HG03442 (cell line): Measurements from ENCODE around the gene TNFRSF6B.
A peak's percentile ranks its signal among the peaks of the same experiment; 100 is the strongest.
"Not testable (repeated sequence)": the region's sequence is repeated elsewhere in the genome, so short reads cannot be mapped to it uniquely, and the experiment has no call there.

Experiments
- ATAC-seq: cut with Tn5 transposase; IDR thresholded peaks from one replicate; pipeline ENCODE4 v1.9.1; 2021; ENCODE audit warnings: mild to moderate bottlenecking, moderate library complexity; ENCODE audit not compliant: unreplicated experiment

TNFRSF6B gene, protein sequence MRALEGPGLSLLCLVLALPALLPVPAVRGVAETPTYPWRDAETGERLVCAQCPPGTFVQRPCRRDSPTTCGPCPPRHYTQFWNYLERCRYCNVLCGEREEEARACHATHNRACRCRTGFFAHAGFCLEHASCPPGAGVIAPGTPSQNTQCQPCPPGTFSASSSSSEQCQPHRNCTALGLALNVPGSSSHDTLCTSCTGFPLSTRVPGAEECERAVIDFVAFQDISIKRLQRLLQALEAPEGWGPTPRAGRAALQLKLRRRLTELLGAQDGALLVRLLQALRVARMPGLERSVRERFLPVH

DNA sequence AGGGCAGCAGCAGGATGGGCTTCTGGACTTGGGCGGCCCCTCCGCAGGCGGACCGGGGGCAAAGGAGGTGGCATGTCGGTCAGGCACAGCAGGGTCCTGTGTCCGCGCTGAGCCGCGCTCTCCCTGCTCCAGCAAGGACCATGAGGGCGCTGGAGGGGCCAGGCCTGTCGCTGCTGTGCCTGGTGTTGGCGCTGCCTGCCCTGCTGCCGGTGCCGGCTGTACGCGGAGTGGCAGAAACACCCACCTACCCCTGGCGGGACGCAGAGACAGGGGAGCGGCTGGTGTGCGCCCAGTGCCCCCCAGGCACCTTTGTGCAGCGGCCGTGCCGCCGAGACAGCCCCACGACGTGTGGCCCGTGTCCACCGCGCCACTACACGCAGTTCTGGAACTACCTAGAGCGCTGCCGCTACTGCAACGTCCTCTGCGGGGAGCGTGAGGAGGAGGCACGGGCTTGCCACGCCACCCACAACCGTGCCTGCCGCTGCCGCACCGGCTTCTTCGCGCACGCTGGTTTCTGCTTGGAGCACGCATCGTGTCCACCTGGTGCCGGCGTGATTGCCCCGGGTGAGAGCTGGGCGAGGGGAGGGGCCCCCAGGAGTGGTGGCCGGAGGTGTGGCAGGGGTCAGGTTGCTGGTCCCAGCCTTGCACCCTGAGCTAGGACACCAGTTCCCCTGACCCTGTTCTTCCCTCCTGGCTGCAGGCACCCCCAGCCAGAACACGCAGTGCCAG, at the start of gene TNFRSF6B:
TNFRSF6B (plus strand) TSS at position 25 of the 729 bp plus-strand sequence; CDS start at position 141, 116 bp downstream.
- no peak for ATAC-seq

DNA sequence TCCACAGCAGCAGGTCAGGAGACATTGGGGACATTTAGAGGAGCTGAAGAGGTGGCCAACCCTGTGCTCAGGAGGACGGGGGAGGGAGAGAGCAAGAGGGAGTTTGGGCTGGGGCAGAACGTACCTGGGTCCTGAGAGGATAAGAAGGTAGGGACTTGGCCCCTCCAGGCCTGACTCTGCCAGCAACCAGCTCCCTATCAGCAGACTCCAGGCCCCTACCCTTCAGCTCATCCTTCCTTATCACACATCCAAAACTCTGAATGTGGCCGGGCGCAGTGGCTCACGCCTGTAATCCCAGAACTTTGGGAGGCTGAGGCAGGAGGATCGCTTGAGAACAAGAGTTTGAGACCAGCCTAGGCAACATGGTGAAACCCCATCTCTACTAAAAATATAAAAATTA, 48.3 kb upstream of the TNFRSF6B start:
- no peak for ATAC-seq

DNA sequence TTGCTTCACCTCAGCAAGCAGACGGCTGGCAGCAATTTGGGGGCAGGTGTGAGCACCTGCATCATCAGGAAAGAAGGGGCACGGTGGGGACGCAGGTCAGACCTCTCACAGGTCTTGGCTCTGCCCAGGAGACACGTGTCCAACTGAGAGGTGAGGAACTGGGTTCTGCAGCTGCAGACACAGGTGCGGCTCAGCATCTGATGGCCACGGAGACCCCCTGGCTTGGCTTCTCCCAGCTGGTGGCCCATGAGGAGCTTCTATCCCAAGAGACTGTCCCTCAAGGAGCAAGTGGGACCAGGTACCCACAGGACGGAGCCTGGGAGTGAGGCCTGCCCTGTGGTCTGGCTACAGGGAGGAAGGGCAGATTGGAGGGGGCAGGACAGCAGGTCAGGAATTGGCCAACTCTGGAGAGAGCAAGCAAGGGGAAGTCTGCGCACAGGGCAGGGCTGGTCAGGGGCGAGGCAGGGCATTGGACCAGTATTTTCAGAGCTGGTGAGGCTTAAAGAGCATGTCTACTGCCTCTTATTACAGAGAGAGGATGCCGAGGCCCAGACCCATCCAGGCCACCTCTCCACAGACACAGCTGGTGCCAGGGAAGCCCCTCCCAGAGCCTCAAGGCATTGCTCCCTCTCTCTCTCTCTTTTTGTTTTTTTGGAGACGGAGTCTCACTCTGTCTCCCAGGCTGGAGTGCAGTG, 47.4 kb upstream of the TNFRSF6B start:
- no peak for ATAC-seq

DNA sequence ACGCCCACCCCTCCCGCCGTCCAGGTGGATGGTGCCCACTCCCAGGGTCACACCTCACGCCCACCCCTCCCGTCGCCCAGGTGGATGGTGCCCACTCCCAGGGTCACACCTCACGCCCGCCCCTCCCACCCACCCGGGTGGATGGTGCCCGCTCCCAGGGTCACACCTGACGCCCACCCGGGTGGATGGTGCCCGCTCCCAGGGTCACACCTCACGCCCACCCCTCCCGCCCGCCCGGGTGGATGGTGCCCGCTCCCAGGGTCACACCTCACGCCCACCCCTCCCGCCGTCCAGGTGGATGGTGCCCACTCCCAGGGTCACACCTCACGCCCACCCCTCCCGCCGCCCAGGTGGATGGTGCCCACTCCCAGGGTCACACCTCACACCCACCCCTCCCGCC, 46.0 kb upstream of the TNFRSF6B start:
- not testable (repeated sequence) for ATAC-seq

DNA sequence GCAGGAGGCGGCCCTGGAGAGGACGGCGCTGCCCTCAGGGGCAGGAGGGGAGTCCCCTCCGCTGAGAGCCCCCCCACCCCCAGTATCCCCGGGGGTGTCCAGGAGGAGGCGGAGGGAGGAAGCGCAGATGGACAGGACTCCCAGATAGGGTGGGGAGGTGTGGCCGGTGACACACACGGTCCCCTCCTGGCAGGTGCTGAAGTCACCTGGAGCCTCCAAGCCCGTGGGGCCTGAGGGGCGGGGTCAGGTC, 44.6 kb upstream of the TNFRSF6B start:
- no peak for ATAC-seq

DNA sequence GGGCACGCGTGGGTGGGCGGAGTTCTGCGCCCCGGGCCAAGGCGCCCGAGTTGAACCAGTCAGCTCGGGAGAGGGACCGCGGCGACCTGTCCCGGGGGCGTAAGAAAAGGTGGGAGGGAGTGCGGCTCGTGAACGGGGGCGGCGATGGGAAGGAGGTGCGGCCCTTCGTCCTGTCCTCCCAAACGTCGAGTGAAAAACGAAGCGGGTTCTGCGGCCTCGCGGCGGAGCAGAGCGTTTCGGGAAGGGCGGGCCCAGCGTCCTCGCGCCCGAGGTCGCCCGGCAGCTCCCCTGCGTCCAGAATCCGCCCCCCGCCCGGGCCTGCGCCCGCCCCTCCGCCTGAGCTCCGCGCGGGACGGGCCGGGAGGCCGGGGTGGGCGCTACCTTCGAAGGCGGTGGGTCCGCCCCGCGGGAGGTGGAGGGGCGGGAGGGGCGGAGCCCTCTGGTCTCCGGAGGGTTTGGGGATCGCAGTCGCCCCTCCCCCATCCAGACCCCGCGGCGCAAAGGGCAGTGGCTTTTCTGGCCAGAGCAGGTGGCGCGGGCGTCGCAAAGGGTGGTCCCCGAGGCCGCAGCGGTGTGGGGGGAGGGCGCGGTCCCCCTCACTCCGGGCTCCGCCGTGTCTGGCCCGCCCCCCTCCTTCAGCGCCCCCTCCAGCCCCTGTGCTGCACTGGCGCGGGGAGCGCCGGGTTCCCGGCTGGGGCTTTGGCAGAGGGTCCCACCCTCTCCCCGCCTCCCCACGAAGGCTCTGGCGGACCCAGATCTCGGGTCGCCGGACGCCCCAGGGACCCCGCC, 44.1 kb upstream of the TNFRSF6B start:
- no peak for ATAC-seq

DNA sequence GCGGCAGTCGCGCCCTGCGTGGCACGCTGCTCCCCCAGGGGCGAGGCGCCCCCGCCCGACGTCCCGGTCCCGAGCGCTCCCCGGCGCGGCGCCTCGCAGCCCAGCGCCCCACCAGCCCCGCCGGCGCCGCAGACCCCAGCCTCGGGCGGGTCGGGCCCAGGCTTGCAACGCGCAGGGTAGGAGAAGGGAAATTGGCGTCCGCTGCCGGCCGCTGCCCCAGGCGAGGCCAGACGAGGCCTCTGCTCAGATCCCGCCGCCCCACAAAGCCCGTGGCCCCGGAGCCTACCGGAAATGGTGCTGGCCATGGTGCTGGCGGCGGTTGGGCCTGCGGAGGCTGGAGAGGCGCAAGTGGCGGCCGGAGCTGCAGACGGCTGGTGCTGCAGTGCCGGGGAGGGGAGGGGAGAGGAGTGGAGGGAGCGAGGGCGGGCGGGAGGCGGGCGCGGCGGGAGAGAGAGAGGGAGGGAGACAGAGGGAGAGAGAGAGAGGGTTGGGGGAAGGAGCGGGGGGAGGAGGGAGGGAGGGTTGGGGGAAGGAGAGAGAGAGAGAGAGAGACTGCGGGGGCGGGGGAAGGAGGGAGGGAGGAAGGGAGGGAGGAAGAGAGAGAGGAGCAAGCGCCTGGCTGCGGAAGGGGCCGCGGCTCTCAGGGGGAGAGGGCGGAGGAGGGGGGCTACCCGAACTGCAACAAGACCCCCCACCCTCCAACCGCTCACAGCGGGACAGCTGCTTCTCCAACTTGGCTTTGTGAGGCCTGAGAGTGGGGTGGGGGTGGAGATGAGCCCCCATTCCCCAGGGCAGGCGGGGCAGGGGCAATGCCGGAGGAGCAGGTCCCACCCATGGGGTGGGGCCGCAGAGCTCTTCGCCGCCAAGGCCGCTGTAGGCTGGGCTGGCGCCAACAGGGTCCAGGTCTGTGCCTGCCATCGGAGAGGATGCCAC, 43.1 kb upstream of the TNFRSF6B start, which contains the start of gene STMN3:
STMN3 (minus strand) TSS at position 384 of the 933 bp plus-strand sequence; CDS start at position 305, 79 bp downstream.
- ATAC-seq: no peak

DNA sequence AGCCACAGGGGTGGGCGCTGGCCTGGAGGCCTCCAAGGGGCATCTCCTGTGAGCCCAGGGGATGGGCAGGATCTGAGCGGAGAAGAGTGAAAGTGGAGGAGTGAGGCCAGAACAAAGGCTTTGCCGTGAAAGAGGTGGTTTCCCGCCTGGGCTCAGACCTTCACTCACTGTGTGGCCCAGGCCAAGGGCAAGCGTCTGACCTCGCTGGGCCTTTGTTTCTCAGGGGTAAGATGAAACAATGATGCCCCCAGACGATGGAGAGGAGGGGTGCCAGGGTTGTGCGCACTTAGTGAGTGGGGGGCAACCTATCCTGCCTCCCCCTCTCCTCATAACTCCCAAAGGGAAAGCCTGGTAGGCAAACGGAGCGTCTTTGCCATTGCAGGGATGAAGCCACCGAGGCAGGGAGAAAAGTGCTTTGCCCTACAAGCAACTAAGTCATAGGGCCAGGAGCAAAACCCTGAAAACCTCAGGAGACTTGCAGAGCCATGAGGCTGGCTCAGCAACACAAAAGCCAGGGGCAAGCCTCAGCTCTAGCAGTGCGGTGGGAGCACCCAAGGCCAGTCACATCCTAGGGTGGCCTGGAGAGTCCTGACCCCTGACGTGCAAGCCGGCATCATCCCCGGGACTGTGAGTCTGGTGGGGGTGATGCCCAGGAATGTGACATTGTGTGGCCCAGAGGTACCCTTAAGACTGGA, 42.3 kb upstream of the TNFRSF6B start:
- no peak for ATAC-seq

DNA sequence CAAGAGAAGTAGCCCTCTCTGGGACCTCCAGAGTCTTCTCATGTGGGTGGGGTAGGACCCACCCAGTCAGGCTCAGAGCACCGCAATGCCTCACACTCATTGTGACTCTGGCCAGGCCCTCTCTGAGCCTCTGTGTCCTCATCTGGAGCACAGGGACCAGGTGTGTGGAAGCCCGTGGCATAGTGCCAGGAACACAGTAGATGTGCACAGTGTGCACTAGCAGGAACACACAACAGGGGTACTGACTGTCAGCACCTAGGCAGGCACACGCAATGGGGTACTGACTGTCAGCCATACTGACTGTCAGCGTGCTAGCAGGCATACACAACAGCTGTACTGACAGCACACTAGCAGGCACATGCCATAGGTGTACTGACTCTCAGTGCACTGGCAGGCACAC, 41.2 kb upstream of the TNFRSF6B start:
- no peak for ATAC-seq

DNA sequence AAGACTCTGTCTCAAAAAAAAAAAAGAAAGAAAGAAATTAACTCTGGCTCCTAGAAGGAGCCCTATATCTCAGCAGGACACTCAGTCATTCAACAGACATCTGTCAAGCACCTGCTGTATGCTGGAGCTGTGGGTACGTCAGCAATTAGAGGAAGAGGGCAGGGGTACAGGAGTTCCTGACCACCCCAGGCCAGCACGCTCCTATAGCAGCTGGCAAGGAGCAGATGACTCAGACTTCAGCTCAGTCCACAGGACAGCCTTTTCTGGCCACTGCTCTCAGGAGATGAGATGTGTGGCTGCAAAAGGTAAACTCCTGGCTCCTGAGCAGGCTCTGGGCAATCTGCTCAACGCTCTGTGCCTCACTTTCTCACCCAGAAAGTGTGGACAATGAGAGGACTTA, 40.0 kb upstream of the TNFRSF6B start:
- no peak for ATAC-seq

DNA sequence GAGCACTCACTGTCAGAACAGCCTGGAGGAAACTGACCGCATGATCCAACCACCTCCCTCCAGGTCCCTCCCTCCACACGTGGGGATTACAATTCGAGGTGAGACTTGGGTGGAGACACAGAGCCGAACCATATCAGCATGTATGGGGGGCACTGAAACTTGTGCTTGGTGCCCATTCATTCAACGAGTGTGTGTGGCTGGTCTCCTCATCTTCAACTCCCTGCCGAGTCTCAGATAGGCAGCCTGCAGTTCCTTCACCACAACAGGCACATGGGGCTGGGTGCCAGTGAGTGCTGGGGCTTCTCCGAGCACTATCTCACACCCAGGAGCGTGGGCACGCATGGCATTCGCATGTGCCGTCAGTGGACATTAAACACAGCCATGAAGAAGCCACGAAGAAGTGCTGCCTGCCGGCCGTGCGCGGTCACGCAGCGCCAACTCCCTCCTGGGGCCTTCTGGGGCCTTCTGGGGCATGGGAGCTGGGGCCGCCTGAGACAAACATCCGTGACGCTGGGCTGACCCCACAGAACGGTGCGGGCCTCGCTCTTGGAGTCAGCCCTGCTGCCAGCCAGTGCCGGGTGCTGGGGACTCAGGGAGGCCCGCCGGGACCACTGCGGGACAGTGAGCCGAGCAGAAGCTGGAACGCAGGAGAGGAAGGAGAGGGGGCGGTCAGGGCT, 39.1 kb upstream of the TNFRSF6B start:
- ATAC-seq: no peak

DNA sequence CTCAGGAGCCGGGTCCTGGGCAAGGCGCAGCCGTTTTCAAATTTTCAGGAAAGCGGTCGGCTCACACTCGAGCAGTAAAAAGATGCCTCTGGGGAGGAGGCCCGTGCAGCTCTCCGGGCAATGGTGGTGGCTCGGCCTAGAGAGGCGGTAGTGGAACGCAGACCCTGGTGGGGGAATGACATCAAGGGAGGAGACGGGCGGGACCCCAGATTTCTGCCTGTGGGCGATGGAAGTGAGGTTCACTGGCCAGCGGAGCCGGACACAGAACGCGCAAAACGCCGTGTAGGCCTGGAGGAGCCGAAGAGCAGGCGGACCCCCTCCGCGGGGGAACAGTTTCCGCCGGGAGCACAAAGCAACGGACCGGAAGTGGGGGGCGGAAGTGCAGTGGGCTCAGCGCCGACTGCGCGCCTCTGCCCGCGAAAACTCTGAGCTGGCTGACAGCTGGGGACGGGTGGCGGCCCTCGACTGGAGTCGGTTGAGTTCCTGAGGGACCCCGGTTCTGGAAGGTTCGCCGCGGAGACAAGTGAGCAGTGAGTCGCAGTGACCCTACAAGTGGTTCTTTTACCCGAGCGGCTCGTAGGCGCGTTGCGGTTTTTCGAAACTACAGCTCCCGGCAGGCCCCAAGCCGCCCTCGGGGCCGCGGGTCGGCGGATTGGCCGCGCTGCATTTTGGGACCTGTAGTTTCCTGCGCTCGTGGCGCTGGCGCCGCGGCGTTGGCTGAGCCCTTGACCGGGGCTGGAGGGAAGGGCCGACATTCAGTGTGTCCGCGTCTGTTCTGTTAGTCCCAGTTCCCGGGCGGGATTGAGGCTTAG, 38.3 kb upstream of the TNFRSF6B start, which contains the start of gene RTEL1:
RTEL1 (plus strand) TSS at position 376 of the 812 bp plus-strand sequence. CDS start 1,091 bp downstream, outside the sequence.
- peak; percentile 86 for ATAC-seq

DNA sequence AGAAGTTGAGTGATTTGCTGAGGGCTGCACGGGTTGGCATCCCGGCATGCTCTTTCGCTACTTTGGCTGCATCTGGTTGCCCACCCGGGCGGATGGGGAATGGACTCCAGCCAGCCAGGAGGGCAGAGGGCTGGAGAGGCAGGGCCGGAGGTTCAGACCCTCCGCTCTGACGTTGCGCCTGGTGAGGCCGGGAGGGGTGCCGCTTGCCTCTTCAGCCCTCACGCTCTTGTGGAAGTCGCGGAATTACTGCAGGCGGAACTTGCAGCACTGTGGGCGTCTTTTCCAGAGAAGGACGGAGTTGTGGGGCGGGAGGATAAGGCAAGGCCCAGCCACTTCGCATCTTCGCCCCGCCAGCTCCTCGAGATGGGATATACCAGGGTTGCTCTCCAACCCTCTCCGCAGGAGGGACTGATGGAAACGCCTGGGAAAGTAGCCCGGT, 37.7 kb upstream of the TNFRSF6B start:
- peak; percentile 12 for ATAC-seq

DNA sequence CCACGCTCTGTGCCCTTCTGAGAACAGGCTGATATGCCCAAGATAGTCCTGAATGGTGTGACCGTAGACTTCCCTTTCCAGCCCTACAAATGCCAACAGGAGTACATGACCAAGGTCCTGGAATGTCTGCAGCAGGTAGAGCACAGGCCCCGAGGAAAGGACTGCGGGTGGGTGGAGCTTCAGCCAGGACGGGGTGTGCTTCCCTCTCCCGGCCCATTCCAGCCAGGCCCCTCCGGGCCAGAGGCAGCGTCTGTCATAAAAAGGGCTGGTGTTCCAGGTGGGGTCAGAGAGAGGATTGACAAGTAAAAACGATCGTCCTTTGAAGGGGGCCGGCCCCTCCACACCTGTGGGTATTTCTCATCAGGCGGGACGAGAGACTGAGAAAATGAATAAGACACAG, 37.1 kb upstream of the TNFRSF6B start:
- no peak for ATAC-seq

DNA sequence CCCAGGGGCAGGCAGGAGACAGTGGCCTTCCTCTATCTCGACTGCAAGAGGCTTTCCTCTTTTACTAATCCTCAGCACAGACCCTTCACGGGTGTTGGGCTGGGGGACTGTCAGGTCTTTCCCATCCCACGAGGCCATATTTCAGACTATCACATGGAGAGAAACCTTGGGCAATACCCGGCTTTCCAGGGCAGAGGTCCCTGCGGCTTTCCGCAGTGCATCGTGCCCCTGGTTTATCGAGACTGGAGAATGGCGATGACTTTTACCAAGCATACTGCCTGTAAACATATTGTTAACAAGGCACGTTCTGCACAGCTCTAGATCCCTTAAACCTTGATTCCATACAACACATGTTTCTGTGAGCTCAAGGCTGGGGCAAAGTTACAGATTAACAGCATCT, 36.3 kb upstream of the TNFRSF6B start:
- ATAC-seq: not testable (repeated sequence)

DNA sequence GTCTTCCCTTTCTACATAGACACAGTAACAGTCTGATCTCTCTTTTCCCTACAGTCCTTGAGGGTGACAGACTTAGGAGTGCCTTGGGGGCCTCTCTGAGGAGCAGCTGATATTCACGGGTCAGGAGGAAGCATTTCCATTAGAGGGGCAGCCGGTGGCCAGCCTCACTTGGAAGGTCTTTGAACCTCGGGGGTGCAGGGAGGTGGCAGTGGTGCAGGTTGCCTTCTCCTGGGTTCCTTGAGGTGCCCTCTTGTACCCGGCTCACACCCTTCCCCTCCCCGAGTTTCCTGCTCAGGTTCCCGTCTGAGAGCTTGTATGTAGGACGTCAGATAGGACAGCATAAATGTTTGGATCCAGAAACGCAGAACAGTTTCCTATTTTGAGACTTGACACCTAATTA, 35.8 kb upstream of the TNFRSF6B start:
- ATAC-seq: no peak

DNA sequence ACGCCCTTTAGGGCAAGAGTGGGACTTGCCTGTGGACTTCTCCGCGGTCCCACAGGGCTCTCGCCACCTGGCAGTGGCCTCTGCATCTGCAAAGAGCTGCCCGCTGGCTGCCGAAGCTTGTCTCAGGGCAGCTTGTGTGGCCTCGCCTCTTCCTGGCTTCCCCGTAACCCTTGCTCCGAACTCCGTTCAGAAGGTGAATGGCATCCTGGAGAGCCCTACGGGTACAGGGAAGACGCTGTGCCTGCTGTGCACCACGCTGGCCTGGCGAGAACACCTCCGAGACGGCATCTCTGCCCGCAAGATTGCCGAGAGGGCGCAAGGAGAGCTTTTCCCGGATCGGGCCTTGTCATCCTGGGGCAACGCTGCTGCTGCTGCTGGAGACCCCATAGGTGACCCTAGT, 35.3 kb upstream of the TNFRSF6B start:
- ATAC-seq: no peak
